SU-DHL-6 (cell line): ENCODE data around the gene INO80D.

Experiments
- H2AFZ ChIP-seq: fragments of 200-600 bp; sonication (generic); 2 replicates; pipeline ENCODE4 v1.6.1; 2014; ENCODE audit warnings: low read depth, mild to moderate bottlenecking, moderate library complexity, mixed read lengths, antibody characterized with exemption, low read length; ENCODE audit not compliant: severe bottlenecking
- H3F3A ChIP-seq: fragments of 200-600 bp; shearing (Covaris generic); 2 replicates; pipeline ENCODE4 v1.6.0; 2016; ENCODE audit warnings: antibody characterized with exemption, mild to moderate bottlenecking; ENCODE audit not compliant: insufficient read depth
- H3K27ac ChIP-seq: fragments of 200-600 bp; sonication (generic); 2 replicates; pipeline ENCODE4 v1.5.1; 2016; ENCODE audit warnings: low read depth, mild to moderate bottlenecking, low read length, moderate library complexity, mixed read lengths
- H3K27me3 ChIP-seq: fragments of 200-600 bp; sonication (generic), shearing (Covaris generic); 2 replicates; pipeline ENCODE4 v1.6.0; 2014; ENCODE audit warnings: mild to moderate bottlenecking, low read length
- H3K36me3 ChIP-seq: fragments of 200-600 bp; sonication (generic); 2 replicates; pipeline ENCODE4 v1.6.1; 2014; ENCODE audit warnings: mild to moderate bottlenecking, low read length, mixed read lengths
- H3K4me2 ChIP-seq: fragments of 300-600, 200-600 bp; shearing (Covaris generic), sonication (generic); 2 replicates; pipeline ENCODE4 v1.6.0; 2014; ENCODE audit warnings: low read length, low read depth, mild to moderate bottlenecking; ENCODE audit not compliant: poor library complexity, severe bottlenecking
- H3K4me3 ChIP-seq: fragments of 200-600 bp; sonication (generic); 2 replicates; pipeline ENCODE4 v1.5.1; 2014; ENCODE audit warnings: antibody characterized with exemption, low read length, mild to moderate bottlenecking, mixed read lengths; ENCODE audit not compliant: insufficient read depth, poor library complexity, severe bottlenecking
- H3K79me2 ChIP-seq: fragments of 200-600 bp; sonication (generic); 2 replicates; pipeline ENCODE4 v1.6.1; 2014; ENCODE audit warnings: mild to moderate bottlenecking, low read length, moderate library complexity; ENCODE audit not compliant: insufficient read depth
- H3K9ac ChIP-seq: fragments of 200-600 bp; sonication (generic); 2 replicates; pipeline ENCODE4 v1.7.0; 2014; ENCODE audit warnings: mild to moderate bottlenecking, low read length
- H3K9me2 ChIP-seq: fragments of 200-600 bp; sonication (generic); replicated peaks from 2 replicates; pipeline ENCODE4 v1.6.1; 2014; ENCODE audit warnings: low read length; ENCODE audit not compliant: insufficient read depth
- H3K9me3 ChIP-seq: fragments of 200-600 bp; sonication (generic); 2 replicates; pipeline ENCODE4 v1.6.1; 2014; ENCODE audit warnings: low read length, mixed read lengths; ENCODE audit not compliant: insufficient read depth
- H4K20me1 ChIP-seq: fragments of 200-600 bp; sonication (generic); 2 replicates; pipeline ENCODE4 v1.6.1; 2014; ENCODE audit warnings: low read depth, mild to moderate bottlenecking, antibody characterized with exemption, low read length, moderate library complexity, mixed read lengths
- CTCF ChIP-seq: fragments of 200-600 bp; sonication (generic); IDR thresholded peaks from one replicate; pipeline ENCODE4 v1.5.1; 2017; ENCODE audit warnings: antibody characterized with exemption, mild to moderate bottlenecking, low read length, moderate library complexity; ENCODE audit not compliant: insufficient read depth, poor library complexity, severe bottlenecking
- EZH2phosphoT487 ChIP-seq: fragments of 200-600 bp; sonication (generic), shearing (Covaris generic); conservative IDR thresholded peaks from 2 replicates; pipeline ENCODE4 v1.6.1; 2018; ENCODE audit warnings: mild to moderate bottlenecking, antibody characterized with exemption, low read length, moderate library complexity, mixed read lengths

Gene INO80D

DNA sequence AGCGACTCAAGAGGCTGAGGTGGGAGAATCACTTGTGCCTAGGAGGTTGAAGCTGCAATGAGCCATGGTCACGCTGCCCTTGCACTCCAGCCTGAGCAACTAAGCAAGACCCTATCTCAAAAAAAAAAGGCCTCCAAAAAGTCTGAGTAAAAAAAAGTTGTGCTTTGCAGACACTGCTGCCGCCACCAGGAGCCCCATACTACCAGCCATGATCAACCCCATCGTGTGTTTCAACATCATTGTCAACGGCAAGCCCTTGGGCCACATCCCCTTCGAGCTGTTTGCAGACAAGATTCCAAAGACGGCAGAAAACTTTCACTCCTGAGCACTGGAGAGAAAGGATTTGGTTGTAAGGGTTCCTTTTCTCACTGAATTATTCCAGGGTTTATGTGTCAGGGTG lies 137.1 kb downstream of the INO80D start:
- H3K4me3 ChIP-seq, result no peak overlapping the region
- no peaks in the 10 kb centered on the region for H4K20me1 ChIP-seq
- H3F3A ChIP-seq, result no peaks in the 10 kb centered on the region
- H3K27ac ChIP-seq, result no peak overlapping the region
- no peaks in the 10 kb centered on the region for H3K9me3 ChIP-seq
- H3K4me2 ChIP-seq, result no peak overlapping the region
- no peaks in the 10 kb centered on the region for H3K79me2 ChIP-seq
- TF ChIP-seq CTCF, result no peak
- no peak overlapping the region for H2AFZ ChIP-seq
- H3K9ac ChIP-seq, result no peak overlapping the region
- no peaks in the 10 kb centered on the region for H3K27me3 ChIP-seq
- H3K9me2 ChIP-seq, result no peaks in the 10 kb centered on the region
- H3K36me3 ChIP-seq, result no peaks in the 10 kb centered on the region

DNA sequence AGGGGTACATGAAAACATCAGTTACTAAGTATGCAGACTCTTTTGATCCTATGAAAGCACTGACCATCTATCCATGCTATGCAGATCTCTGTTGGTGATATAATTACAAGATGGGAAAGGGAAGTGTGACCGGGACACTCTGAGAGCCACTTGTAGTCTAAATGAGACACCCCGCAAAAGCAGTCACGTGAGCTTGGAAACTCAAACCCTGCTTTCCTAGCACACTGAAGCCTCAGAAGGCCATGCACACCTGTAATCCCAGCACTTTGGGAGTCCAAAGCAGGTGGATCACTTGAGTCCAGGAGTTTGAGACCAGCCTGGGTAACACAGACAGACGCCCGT lies 137.5 kb downstream of the INO80D start:
- Histone ChIP-seq H3K27me3 (no peaks in the 10 kb centered on the region), H3F3A (no peaks in the 10 kb centered on the region), H4K20me1 (no peaks in the 10 kb centered on the region), H3K79me2 (no peaks in the 10 kb centered on the region), H3K9me2 (no peaks in the 10 kb centered on the region), H3K36me3 (no peaks in the 10 kb centered on the region), H3K4me3 (no peak overlapping the region), H3K9ac (no peak overlapping the region), H3K9me3 (no peaks in the 10 kb centered on the region), H3K27ac (no peak overlapping the region), H2AFZ (no peak overlapping the region), H3K4me2 (no peak overlapping the region)
- no peak for TF ChIP-seq EZH2phosphoT487
- TF ChIP-seq CTCF, result no peak

GRCh38 chr2:205947621-205948495 lies 138.1 kb downstream of the INO80D start:
- H3K27me3 ChIP-seq, result no peaks in the 10 kb centered on the region
- H3K36me3 ChIP-seq, result no peaks in the 10 kb centered on the region
- no peaks in the 10 kb centered on the region for H3K9me2 ChIP-seq
- H3F3A ChIP-seq, result no peaks in the 10 kb centered on the region
- H3K9ac ChIP-seq, result no peak overlapping the region
- no peaks in the 10 kb centered on the region for H3K79me2 ChIP-seq
- H2AFZ ChIP-seq, result no peak overlapping the region
- no peaks in the 10 kb centered on the region for H4K20me1 ChIP-seq
- no peak overlapping the region for H3K27ac ChIP-seq
- no peaks in the 10 kb centered on the region for H3K9me3 ChIP-seq
- no peak overlapping the region for H3K4me3 ChIP-seq
- TF ChIP-seq CTCF (peak; percentile 77), EZH2phosphoT487 (no peak)
- no peak overlapping the region for H3K4me2 ChIP-seq
